Measurements from ENCODE around the gene ADAM15.

DNA sequence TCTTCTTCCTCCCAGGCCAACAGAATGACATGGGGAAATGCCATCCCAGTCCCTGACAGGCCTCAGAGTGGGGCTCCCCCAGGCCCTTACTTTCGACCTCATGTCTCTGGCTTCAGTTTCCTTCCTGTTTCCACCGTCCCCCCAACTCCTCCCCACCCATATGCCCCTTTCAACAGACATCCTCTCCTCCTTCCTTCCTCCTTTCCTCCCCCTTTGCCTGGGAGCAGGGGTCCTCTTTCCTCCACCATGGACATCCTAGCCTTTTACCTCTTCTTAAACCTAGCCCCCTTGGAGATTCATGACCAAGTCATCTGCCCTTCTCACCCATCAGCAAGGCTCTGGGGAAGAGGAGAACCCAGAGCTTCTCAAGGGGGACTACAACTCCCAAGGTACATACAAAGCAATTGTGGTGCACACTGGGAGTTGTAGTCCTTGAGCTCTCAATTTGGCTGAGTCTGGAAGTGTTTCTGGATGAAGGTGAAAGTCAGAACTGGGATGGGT is 44.5 kb upstream of the ADAM15 start:
- TF ChIP-seq, protein P1, sequence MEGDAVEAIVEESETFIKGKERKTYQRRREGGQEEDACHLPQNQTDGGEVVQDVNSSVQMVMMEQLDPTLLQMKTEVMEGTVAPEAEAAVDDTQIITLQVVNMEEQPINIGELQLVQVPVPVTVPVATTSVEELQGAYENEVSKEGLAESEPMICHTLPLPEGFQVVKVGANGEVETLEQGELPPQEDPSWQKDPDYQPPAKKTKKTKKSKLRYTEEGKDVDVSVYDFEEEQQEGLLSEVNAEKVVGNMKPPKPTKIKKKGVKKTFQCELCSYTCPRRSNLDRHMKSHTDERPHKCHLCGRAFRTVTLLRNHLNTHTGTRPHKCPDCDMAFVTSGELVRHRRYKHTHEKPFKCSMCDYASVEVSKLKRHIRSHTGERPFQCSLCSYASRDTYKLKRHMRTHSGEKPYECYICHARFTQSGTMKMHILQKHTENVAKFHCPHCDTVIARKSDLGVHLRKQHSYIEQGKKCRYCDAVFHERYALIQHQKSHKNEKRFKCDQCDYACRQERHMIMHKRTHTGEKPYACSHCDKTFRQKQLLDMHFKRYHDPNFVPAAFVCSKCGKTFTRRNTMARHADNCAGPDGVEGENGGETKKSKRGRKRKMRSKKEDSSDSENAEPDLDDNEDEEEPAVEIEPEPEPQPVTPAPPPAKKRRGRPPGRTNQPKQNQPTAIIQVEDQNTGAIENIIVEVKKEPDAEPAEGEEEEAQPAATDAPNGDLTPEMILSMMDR (IDR thresholded peaks at IDR 0.05) = no peak
- TF ChIP-seq POLR2A (IDR thresholded peaks at IDR 0.05) = no peak
